ENCODE data around the gene KLHDC4.

GRCh38 chr16:87685405-87685755 is 80.4 kb downstream of the KLHDC4 start:
- TF ChIP-seq POLR2A (IDR thresholded peaks at IDR 0.05; ENCODE audit: low read depth, low read length): no peak
- TF ChIP-seq POLR2AphosphoS5 (IDR thresholded peaks at IDR 0.05; ENCODE audit: low read depth, low read length): no peak
- no peak for TF ChIP-seq TAF1 (IDR thresholded peaks at IDR 0.05; ENCODE audit: borderline replicate concordance, low read depth, low read length)

Data from GM12892 (cell line).